GM20000 (cell line): ENCODE data around the gene LRRC74B.

ENCODE experiments used
- DNase-seq: peaks from one replicate; pipeline ENCODE4 v3.0.0; 2012; ENCODE audit warnings: low spot score
- CTCF ChIP-seq: IDR thresholded peaks from 2 replicates; pipeline ENCODE4 v1.5.1; 2012; ENCODE audit warnings: mild to moderate bottlenecking, control low read depth; ENCODE audit errors: extremely low read depth, missing control alignments

LRRC74B gene

GRCh38 chr22:21106000-21106399 lies 60.3 kb downstream of the LRRC74B start:
- TF ChIP-seq CTCF, result no peak
- no peak for DNase-seq

GRCh38 chr22:21108379-21109115 lies 62.8 kb downstream of the LRRC74B start:
- no peak for DNase-seq
- TF ChIP-seq CTCF, result no peak
